Measurements from ENCODE around the gene DGKB. TPM values are rescaled to one million over a fixed set of nuclear protein-coding genes. Genes with fewer than 3 reads are reported as not detected.
A peak's percentile ranks its signal among the peaks of the same experiment; 100 is the strongest.

DGKB gene
- total RNA-seq, 1 donor from 2014 or later, result 0.72 TPM

GRCh38 chr7:14233076-14233867 is 669.3 kb downstream of the DGKB start:
- Mint-ChIP-seq H3K9me3 (peaks cover 2% of the 10 kb centered on the region), H3K4me3 (peak overlapping the region; percentile 7), H3K27ac (ENCODE audit: unreplicated experiment) (peak overlapping the region; percentile 31), H3K36me3 (ENCODE audit: low read depth) (no peaks in the 10 kb centered on the region), H3K27me3 (ENCODE audit: low read depth) (no peaks in the 10 kb centered on the region), H3K4me1 (peaks cover 36% of the 10 kb centered on the region)
- no peak for DNase-seq (ENCODE audit: low read depth, low spot score)
- TF ChIP-seq CTCF (conservative IDR thresholded peaks at IDR 0.05), result no peak

- no peak overlapping the region for H3K4me3 Mint-ChIP-seq
- no peaks in the 10 kb centered on the region for H3K27me3 Mint-ChIP-seq (ENCODE audit: low read depth)
- H3K9me3 Mint-ChIP-seq, result peaks cover 2% of the 10 kb centered on the region
- no peak overlapping the region for H3K27ac Mint-ChIP-seq (ENCODE audit: unreplicated experiment)
- TF ChIP-seq CTCF (conservative IDR thresholded peaks at IDR 0.05), result no peak
- DNase-seq (ENCODE audit: low read depth, low spot score), result no peak
- H3K36me3 Mint-ChIP-seq (ENCODE audit: low read depth), result no peaks in the 10 kb centered on the region
- peaks cover 14% of the 10 kb centered on the region for H3K4me1 Mint-ChIP-seq
Observed at GRCh38 chr7:14229047-14229446, 673.5 kb downstream of the DGKB start.

- Mint-ChIP-seq H3K27me3 (ENCODE audit: low read depth) (no peaks in the 10 kb centered on the region), H3K4me1 (peaks cover 12% of the 10 kb centered on the region), H3K9me3 (peaks cover 2% of the 10 kb centered on the region), H3K27ac (ENCODE audit: unreplicated experiment) (peak overlapping the region; percentile 52), H3K4me3 (no peak overlapping the region), H3K36me3 (ENCODE audit: low read depth) (no peaks in the 10 kb centered on the region)
- DNase-seq (ENCODE audit: low read depth, low spot score), result no peak
- TF ChIP-seq CTCF (conservative IDR thresholded peaks at IDR 0.05), result no peak
Observed at GRCh38 chr7:14228341-14228740, 674.2 kb downstream of the DGKB start.

- no peaks in the 10 kb centered on the region for H3K27me3 Mint-ChIP-seq (ENCODE audit: low read depth)
- no peak for TF ChIP-seq CTCF (conservative IDR thresholded peaks at IDR 0.05)
- H3K9me3 Mint-ChIP-seq, result peaks cover 2% of the 10 kb centered on the region
- H3K36me3 Mint-ChIP-seq (ENCODE audit: low read depth), result no peaks in the 10 kb centered on the region
- no peak overlapping the region for H3K4me3 Mint-ChIP-seq
- H3K4me1 Mint-ChIP-seq, result peaks cover 5% of the 10 kb centered on the region
- no peak overlapping the region for H3K27ac Mint-ChIP-seq (ENCODE audit: unreplicated experiment)
- no peak for DNase-seq (ENCODE audit: low read depth, low spot score)
Observed at GRCh38 chr7:14226126-14226525, 676.4 kb downstream of the DGKB start.

GRCh38 chr7:14219125-14219524 is 683.4 kb downstream of the DGKB start:
- peaks cover 5% of the 10 kb centered on the region for H3K4me1 Mint-ChIP-seq
- no peaks in the 10 kb centered on the region for H3K36me3 Mint-ChIP-seq (ENCODE audit: low read depth)
- peaks cover 5% of the 10 kb centered on the region for H3K9me3 Mint-ChIP-seq
- no peak overlapping the region for H3K27ac Mint-ChIP-seq (ENCODE audit: unreplicated experiment)
- no peak for TF ChIP-seq CTCF (conservative IDR thresholded peaks at IDR 0.05)
- H3K4me3 Mint-ChIP-seq, result no peak overlapping the region
- no peaks in the 10 kb centered on the region for H3K27me3 Mint-ChIP-seq (ENCODE audit: low read depth)
- DNase-seq (ENCODE audit: low read depth, low spot score), result no peak

All from neural crest cell (in vitro differentiated cells).